Mucosa of rectum (tissue), 2 donors: ENCODE results near the gene IL36B.

Experiments used
- H3K27ac ChIP-seq, 2 donors: one replicate each; pipeline ENCODE4 v1.7.0; 2013; ENCODE audit warnings: inconsistent platforms in 2 of 2, low read depth in 2 of 2, low read length in 2 of 2
- H3K27me3 ChIP-seq, 2 donors: one replicate each; pipeline ENCODE4 v1.7.0; 2013; ENCODE audit warnings: low read length in 2 of 2; ENCODE audit not compliant: control insufficient read depth in 2 of 2, insufficient read depth in 2 of 2
- H3K36me3 ChIP-seq, 2 donors: one replicate each; pipeline ENCODE4 v1.7.0; 2013; ENCODE audit warnings: low read length in 2 of 2; ENCODE audit not compliant: control insufficient read depth in 2 of 2, insufficient read depth in 2 of 2
- H3K4me1 ChIP-seq, 2 donors: one replicate each; pipeline ENCODE4 v1.7.0; 2013; ENCODE audit warnings: low read length in 2 of 2, mild to moderate bottlenecking in 1 of 2; ENCODE audit not compliant: control insufficient read depth in 2 of 2, insufficient read depth in 2 of 2
- H3K4me3 ChIP-seq, 2 donors: one replicate each; pipeline ENCODE4 v1.7.0; 2013; ENCODE audit warnings: low read length in 2 of 2
- H3K9ac ChIP-seq, 2 donors: one replicate each; pipeline ENCODE4 v1.7.0; 2013; ENCODE audit warnings: low read length in 2 of 2, low read depth in 1 of 2, mild to moderate bottlenecking in 1 of 2
- H3K9me3 ChIP-seq, 2 donors: one replicate each; pipeline ENCODE4 v1.7.0; 2013; ENCODE audit warnings: low read length in 2 of 2; ENCODE audit not compliant: control insufficient read depth in 2 of 2
- donor health status: healthy.
- donor health status: Normal muscosa, but diverticular disease.

The IL36B gene

DNA sequence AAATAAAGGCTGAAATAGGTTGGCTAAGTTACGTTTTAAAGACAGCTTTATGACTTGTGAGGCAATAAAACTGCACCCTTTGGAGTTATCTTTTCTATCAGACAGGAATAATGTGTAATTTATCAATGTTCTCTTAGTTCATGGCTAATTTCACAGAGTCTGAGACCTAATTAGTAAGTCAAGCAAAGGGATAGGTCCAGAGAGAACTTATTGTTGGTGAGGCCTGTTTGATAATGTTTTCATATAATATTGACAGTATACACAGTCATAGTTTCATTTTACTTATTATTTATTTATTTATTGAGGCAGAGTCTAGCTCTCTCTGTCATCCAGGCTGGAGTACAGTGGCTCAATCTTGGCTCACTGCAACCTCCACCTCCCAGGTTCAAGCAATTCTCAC is 4.5 kb upstream of the IL36B start:
- H3K4me1 ChIP-seq: no peaks in the 10 kb centered on the region
- H3K9me3 ChIP-seq: peaks cover 0 to 2% of the 10 kb centered on the region in 2 donors
- H3K27ac ChIP-seq: no peak overlapping the region

GRCh38 chr2:113056521-113056920 is 3.9 kb upstream of the IL36B start:
- no peaks in the 10 kb centered on the region for H3K4me1 ChIP-seq

More for the DNA sequence above, 4.5 kb upstream of the IL36B start:
- Histone ChIP-seq H3K36me3 (no peaks in the 10 kb centered on the region), H3K27me3 (peaks cover 0 to 2% of the 10 kb centered on the region in 2 donors), H3K4me3 (no peak overlapping the region), H3K9ac (no peak overlapping the region)

DNA sequence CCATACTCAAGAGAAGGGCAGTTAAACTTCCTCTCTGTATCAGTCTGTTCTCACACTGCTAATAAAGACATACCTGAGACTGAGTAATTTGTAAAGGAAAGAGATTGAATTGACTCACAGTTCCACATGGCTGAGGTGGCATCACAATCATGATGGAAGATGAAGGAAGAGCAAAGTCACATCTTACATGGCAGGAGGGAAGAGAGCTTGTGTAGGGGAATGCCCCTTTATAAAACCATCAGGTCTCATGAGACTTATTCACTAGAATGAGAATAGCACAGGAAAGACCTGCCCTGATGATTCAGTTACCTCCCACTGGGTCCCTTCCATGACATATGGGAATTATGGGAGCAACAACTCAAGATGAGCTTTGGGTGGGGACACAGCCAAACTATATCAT is 1.4 kb upstream of the IL36B start:
- Histone ChIP-seq H3K27ac (no peak overlapping the region), H3K4me3 (no peak overlapping the region), H3K4me1 (no peaks in the 10 kb centered on the region), H3K36me3 (no peaks in the 10 kb centered on the region), H3K27me3 (peaks cover 0 to 2% of the 10 kb centered on the region in 2 donors), H3K9me3 (peaks cover 0 to 2% of the 10 kb centered on the region in 2 donors), H3K9ac (no peak overlapping the region)

More at GRCh38 chr2:113056521-113056920, 3.9 kb upstream of the IL36B start:
- Histone ChIP-seq H3K9me3 (peaks cover 0 to 2% of the 10 kb centered on the region in 2 donors), H3K36me3 (no peaks in the 10 kb centered on the region), H3K27ac (no peak overlapping the region), H3K4me3 (no peak overlapping the region), H3K27me3 (peaks cover 0 to 2% of the 10 kb centered on the region in 2 donors), H3K9ac (no peak overlapping the region)

DNA sequence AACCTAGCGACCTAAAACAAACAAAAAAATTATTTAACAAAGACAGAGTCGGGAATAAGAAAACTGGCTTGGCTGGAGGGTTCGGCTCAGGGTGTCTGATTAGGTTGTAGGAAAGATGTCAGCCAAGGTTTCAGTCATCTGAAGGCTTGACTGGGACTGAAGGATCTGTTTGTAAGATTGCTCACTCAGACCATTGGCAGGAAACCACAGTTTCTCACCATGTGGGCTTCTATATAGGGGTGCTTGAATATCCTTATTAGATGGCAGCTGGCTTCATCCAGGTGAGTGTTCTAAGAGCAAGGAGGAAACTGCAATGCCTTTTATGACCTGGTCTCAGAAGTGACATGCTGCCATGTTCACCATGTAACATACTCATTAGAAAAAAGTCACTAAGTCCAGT is 999 bp upstream of the IL36B start:
- H3K36me3 ChIP-seq: no peaks in the 10 kb centered on the region
- no peak overlapping the region for H3K4me3 ChIP-seq
- H3K27ac ChIP-seq: no peak overlapping the region
- peaks cover 0 to 2% of the 10 kb centered on the region in 2 donors for H3K9me3 ChIP-seq
- no peak overlapping the region for H3K9ac ChIP-seq
- no peaks in the 10 kb centered on the region for H3K4me1 ChIP-seq
- peaks cover 0 to 2% of the 10 kb centered on the region in 2 donors for H3K27me3 ChIP-seq

- Histone ChIP-seq H3K4me3 (no peak overlapping the region), H3K4me1 (no peaks in the 10 kb centered on the region), H3K9me3 (peaks cover 0 to 2% of the 10 kb centered on the region in 2 donors), H3K9ac (no peak overlapping the region), H3K27ac (no peak overlapping the region), H3K36me3 (no peaks in the 10 kb centered on the region), H3K27me3 (peaks cover 0 to 2% of the 10 kb centered on the region in 2 donors)
These were observed 1.5 kb downstream of the IL36B start for GRCh38 chr2:113050921-113051895.

GRCh38 chr2:113046465-113046864 is 6.2 kb downstream of the IL36B start:
- Histone ChIP-seq H3K9me3 (no peaks in the 10 kb centered on the region), H3K9ac (no peak overlapping the region), H3K4me1 (no peaks in the 10 kb centered on the region), H3K27ac (no peak overlapping the region), H3K36me3 (no peaks in the 10 kb centered on the region), H3K4me3 (no peak overlapping the region), H3K27me3 (no peaks in the 10 kb centered on the region)

- no peaks in the 10 kb centered on the region for H3K4me1 ChIP-seq
- H3K9me3 ChIP-seq: no peaks in the 10 kb centered on the region
- H3K27me3 ChIP-seq: no peaks in the 10 kb centered on the region
- no peak overlapping the region for H3K27ac ChIP-seq
- no peak overlapping the region for H3K9ac ChIP-seq
- H3K4me3 ChIP-seq: no peak overlapping the region
- H3K36me3 ChIP-seq: no peaks in the 10 kb centered on the region
These were observed 10.8 kb downstream of the IL36B start for GRCh38 chr2:113041871-113042270.

DNA sequence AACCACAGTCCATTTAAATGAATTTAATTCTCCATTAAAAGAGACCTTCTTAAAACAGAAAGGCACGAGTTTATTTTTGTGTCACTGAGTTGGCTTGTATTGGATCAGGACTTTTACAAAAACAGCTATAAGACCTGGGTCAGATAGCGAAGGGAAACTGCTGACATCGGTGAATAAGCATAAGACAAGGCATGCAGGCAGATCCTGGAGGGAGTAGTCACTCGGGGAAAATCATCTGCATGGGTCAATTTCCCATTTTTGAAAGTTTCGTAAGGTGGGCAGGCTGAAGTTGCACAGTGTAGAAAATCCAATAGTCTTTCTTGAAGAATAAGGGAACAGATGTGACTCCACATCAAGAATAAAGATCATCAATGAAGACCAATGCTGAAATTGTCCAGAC is 12.9 kb downstream of the IL36B start:
- Histone ChIP-seq H3K36me3 (no peaks in the 10 kb centered on the region), H3K4me1 (no peaks in the 10 kb centered on the region), H3K27ac (no peak overlapping the region), H3K9me3 (no peaks in the 10 kb centered on the region), H3K27me3 (no peaks in the 10 kb centered on the region), H3K9ac (no peak overlapping the region), H3K4me3 (no peak overlapping the region)

DNA sequence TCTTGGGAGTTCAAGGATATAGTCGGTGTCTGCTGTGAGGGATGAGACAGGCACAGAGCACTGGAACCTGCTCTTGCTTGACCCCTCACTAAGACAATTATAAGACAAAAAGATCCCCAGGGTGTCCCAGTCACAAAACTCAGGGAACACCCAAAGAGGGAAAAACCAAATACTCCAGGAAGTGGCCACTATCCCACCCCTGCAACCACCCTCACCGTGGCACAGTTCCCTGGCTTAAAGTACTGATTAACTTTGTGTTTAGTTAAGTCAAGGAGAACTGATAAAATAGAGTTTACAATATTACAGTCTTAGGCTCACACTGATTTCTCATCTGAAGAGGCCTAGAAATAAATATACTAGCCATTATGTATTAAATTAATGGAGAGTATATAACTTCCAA is 13.5 kb downstream of the IL36B start:
- no peak overlapping the region for H3K27ac ChIP-seq
- no peak overlapping the region for H3K4me3 ChIP-seq
- no peak overlapping the region for H3K9ac ChIP-seq
- no peaks in the 10 kb centered on the region for H3K36me3 ChIP-seq
- no peaks in the 10 kb centered on the region for H3K27me3 ChIP-seq
- no peaks in the 10 kb centered on the region for H3K4me1 ChIP-seq
- no peaks in the 10 kb centered on the region for H3K9me3 ChIP-seq

GRCh38 chr2:113038291-113038690 is 14.4 kb downstream of the IL36B start:
- Histone ChIP-seq H3K9ac (no peak overlapping the region), H3K4me3 (no peak overlapping the region), H3K4me1 (no peaks in the 10 kb centered on the region), H3K27me3 (no peaks in the 10 kb centered on the region), H3K36me3 (no peaks in the 10 kb centered on the region), H3K27ac (no peak overlapping the region), H3K9me3 (no peaks in the 10 kb centered on the region)
